BE2C (cell line): ENCODE data around the gene ZNF606.

ENCODE experiments used
- DNase-seq: peaks from one replicate; pipeline ENCODE4 v3.0.0-alpha.2; 2020
- H3K27me3 ChIP-seq: fragments of 250-450 bp; sonication (Bioruptor Pico); 2 replicates; pipeline ENCODE4 v1.5.1; 2020; ENCODE audit warnings: mild to moderate bottlenecking
- H3K36me3 ChIP-seq: fragments of 250-450 bp; sonication (Bioruptor Pico); 2 replicates; pipeline ENCODE4 v1.5.1; 2020; ENCODE audit warnings: mild to moderate bottlenecking
- H3K4me1 ChIP-seq: fragments of 250-450 bp; sonication (Bioruptor Pico); 2 replicates; pipeline ENCODE4 v1.5.1; 2020
- H3K4me3 ChIP-seq: 2 replicates; pipeline ENCODE4 v1.5.1; 2011; ENCODE audit warnings: low read depth, low read length
- H3K9me3 ChIP-seq: fragments of 250-450 bp; sonication (Bioruptor Pico); 2 replicates; pipeline ENCODE4 v1.5.1; 2020
- CTCF ChIP-seq: IDR thresholded peaks from 2 replicates; pipeline ENCODE4 v1.5.1; 2012; ENCODE audit warnings: mild to moderate bottlenecking, low read depth, low read length

The ZNF606 gene

GRCh38 chr19:58007285-58007684 lies 4.7 kb upstream of the ZNF606 start:
- no peaks in the 10 kb centered on the region for H3K27me3 ChIP-seq
- peak; percentile 20 for DNase-seq
- peak; percentile 46 for TF ChIP-seq CTCF
- no peaks in the 10 kb centered on the region for H3K9me3 ChIP-seq
- H3K4me3 ChIP-seq: no peak overlapping the region
- peaks cover 13% of the 10 kb centered on the region for H3K36me3 ChIP-seq
- no peaks in the 10 kb centered on the region for H3K4me1 ChIP-seq

DNA sequence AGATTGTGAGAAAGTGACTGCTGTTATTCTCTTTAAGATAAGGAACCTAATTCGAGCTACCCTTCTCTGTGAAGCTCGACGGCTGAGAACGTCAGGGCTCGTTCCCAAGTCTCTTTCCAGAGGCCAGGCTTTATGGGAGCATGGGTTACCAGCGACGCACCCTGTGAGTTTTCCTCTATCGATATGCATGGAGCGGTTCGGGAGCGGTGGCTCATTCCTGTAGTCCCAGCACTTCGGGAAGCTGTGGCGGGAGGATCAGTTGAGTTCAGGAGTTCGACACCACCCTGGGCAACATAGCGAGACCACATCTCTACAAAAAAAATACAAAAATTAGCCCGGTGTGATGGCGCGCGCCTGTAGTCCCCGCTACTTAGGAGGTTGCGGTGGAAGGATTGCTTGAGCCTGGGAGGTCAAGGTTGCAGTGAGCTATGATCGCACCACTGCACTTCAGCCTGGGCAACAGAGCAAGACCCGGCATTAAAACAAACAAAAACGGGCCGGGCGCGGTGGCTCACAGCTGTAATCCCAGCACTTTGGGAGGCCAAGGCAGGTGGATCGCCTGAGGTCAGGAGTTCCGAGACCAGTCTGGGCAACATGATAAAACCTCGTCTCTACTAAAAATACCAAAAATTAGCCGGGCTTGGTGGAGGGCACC lies 681 bp upstream of the ZNF606 start:
- no peak for TF ChIP-seq CTCF
- Histone ChIP-seq H3K4me3 (peak overlapping the region; percentile 84), H3K4me1 (no peaks in the 10 kb centered on the region), H3K27me3 (no peaks in the 10 kb centered on the region), H3K9me3 (peaks cover 4% of the 10 kb centered on the region; the same call in 1 of the 2 replicates), H3K36me3 (peaks cover 39% of the 10 kb centered on the region)
- no peak for DNase-seq

- peaks cover 47% of the 10 kb centered on the region for H3K36me3 ChIP-seq
- no peak for TF ChIP-seq CTCF
- H3K27me3 ChIP-seq: no peaks in the 10 kb centered on the region
- peak; percentile 23 for DNase-seq
- H3K9me3 ChIP-seq: peaks cover 4% of the 10 kb centered on the region; the same call in 1 of the 2 replicates
- H3K4me1 ChIP-seq: no peaks in the 10 kb centered on the region
- peak overlapping the region; percentile 84 for H3K4me3 ChIP-seq
These were observed 688 bp downstream of the ZNF606 start for GRCh38 chr19:58001895-58002369.

- no peak for TF ChIP-seq CTCF
- no peak for DNase-seq
- Histone ChIP-seq H3K36me3 (peaks cover 43% of the 10 kb centered on the region), H3K27me3 (no peaks in the 10 kb centered on the region), H3K4me1 (no peaks in the 10 kb centered on the region), H3K4me3 (no peak overlapping the region), H3K9me3 (peaks cover 4% of the 10 kb centered on the region; the same call in 1 of the 2 replicates)
These were observed 1.9 kb downstream of the ZNF606 start for GRCh38 chr19:58000677-58001076.

DNA sequence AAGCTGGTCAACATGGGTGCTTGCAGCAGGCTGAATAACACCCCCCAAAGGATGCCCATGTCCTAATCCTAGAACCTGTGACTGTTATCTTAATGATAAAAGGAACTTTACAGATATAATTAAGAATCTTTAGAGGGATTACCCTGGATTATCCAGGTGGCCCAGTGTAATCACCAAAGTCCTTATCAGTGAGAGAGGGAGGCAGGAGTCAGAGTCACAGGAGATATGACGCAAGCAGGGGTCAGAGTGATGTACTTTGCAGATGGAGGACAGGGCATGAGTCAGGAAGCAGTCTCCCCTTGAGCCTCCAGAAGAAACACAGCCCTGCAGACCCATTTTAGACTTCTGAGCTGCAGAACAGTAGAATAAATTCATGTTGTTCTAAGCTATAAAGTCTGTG lies 9.8 kb downstream of the ZNF606 start:
- no peak for DNase-seq
- no peak overlapping the region for H3K4me3 ChIP-seq
- TF ChIP-seq CTCF: no peak
- no peaks in the 10 kb centered on the region for H3K4me1 ChIP-seq
- no peaks in the 10 kb centered on the region for H3K27me3 ChIP-seq
- peaks cover 3% of the 10 kb centered on the region for H3K9me3 ChIP-seq
- H3K36me3 ChIP-seq: peaks cover 14% of the 10 kb centered on the region

DNA sequence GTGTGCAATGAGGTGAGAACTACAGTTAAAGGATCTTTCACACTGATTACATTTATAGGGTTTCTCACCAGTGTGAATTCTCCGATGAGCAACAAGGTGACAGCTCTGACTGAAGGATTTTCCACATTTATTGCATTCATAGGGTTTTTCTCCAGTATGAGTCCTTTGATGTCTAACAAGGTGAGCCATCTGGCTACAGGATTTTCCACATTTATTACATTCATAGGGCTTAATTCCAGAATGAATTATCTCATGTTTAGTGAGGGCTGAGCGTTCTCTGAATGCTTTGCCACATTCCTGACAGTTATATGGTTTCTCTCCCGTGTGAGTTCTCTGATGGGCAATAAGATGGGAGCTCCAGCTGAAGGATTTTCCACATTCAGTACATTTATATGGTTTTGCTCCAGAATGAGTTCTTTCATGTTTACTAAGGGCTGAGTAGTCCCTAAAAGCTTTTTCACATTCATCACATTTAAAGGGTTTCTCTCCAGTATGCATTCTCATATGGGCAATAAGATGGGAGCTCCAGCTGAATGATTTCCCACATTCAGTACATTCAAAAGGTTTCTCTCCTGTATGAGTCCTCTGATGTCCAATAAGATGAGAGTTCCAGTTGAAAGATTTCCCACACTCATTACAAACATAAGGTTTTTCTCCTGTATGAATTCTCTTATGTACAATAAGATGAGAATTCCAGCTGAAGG lies 23.9 kb downstream of the ZNF606 start:
- DNase-seq: no peak
- Histone ChIP-seq H3K4me1 (no peaks in the 10 kb centered on the region), H3K36me3 (peaks cover 32% of the 10 kb centered on the region), H3K9me3 (peaks cover 16% of the 10 kb centered on the region), H3K27me3 (no peaks in the 10 kb centered on the region), H3K4me3 (no peak overlapping the region)
- no peak for TF ChIP-seq CTCF
